Right ventricle myocardium superior (tissue), 1 donor: Measurements from ENCODE around the gene COL25A1. TPM values are rescaled to one million over a fixed set of nuclear protein-coding genes. Genes with fewer than 3 reads are reported as not detected.
A peak's percentile ranks its signal among the peaks of the same experiment; 100 is the strongest.
"Not testable (repeated sequence)": the region's sequence is repeated elsewhere in the genome, so short reads cannot be mapped to it uniquely, and the experiment has no call there.

Experiments used
- ATAC-seq: fragments of 200-7000 bp; cut with Tn5 transposase; one replicate; pipeline ENCODE4 v1.9.1; 2020; ENCODE audit warnings: mild to moderate bottlenecking; ENCODE audit not compliant: poor library complexity
- DNase-seq: peaks from one replicate; pipeline ENCODE4 v3.0.0-alpha.2; 2020
- intact Hi-C: fragments of 100-400 bp; cut with DNase I; formaldehyde crosslinking; loops from one replicate; pipeline ENCODE4 v1.11.2; 2022
- total RNA-seq: library from RNA; stranded (reverse); fragmentation: NEBNext Ultra II Directional; extraction: Animal tissue kit (Norgen Biotek cat#: 25700); gene quantifications from one replicate; pipeline ENCODE4 v1.2.1, GENCODE V29; 2021
- donor health status: DM: no; HTN: yes; CAD: no; lungs with severe emphysema.

COL25A1 gene
- total RNA-seq, 1 donor from 2014 or later, result 0.24 TPM

GRCh38 chr4:109094056-109094455, 208.4 kb downstream of the COL25A1 start:
- ATAC-seq (no peak), DNase-seq (no peak)
- intact Hi-C loops, result no loop called here

- ATAC-seq, result peak; percentile 57
- intact Hi-C loops, result no loop called here
- no peak for DNase-seq
Measured at GRCh38 chr4:109091727-109092409, 210.6 kb downstream of the COL25A1 start.

- intact Hi-C loops, result no loop called here
- DNase-seq (no peak), ATAC-seq (no peak)
Measured at GRCh38 chr4:109083911-109084310, 218.5 kb downstream of the COL25A1 start.

GRCh38 chr4:109079731-109080130, 222.7 kb downstream of the COL25A1 start:
- ATAC-seq, result no peak
- intact Hi-C loops, result no loop called here
- DNase-seq, result no peak

- no peak for DNase-seq
- no peak for ATAC-seq
- intact Hi-C loops, result no loop called here
Measured at GRCh38 chr4:109079201-109079600, 223.3 kb downstream of the COL25A1 start.

- DNase-seq (no peak), ATAC-seq (peak; percentile 39)
- intact Hi-C loops, result no loop called here
Measured at GRCh38 chr4:109078724-109079123, 223.7 kb downstream of the COL25A1 start.

- no peak for ATAC-seq
- intact Hi-C loops, result no loop called here
Measured at GRCh38 chr4:109077505-109077904, 225.0 kb downstream of the COL25A1 start.

GRCh38 chr4:109076709-109077108, 225.7 kb downstream of the COL25A1 start:
- intact Hi-C loops, DNase-seq, ATAC-seq: not testable (repeated sequence)

More at GRCh38 chr4:109077505-109077904, 225.0 kb downstream of the COL25A1 start:
- DNase-seq, result no peak

- no peak for ATAC-seq
- intact Hi-C loops, result no loop called here
- no peak for DNase-seq
Measured at GRCh38 chr4:109075621-109076020, 226.8 kb downstream of the COL25A1 start.

- ATAC-seq, result peak; percentile 88
- intact Hi-C loops, result no loop called here
- DNase-seq, result no peak
Measured at GRCh38 chr4:109072595-109072994, 229.9 kb downstream of the COL25A1 start.

GRCh38 chr4:109070677-109071076, 231.8 kb downstream of the COL25A1 start:
- ATAC-seq, intact Hi-C loops, DNase-seq: not testable (repeated sequence)

GRCh38 chr4:109067508-109068235, 234.8 kb downstream of the COL25A1 start:
- DNase-seq (peak; percentile 56), ATAC-seq (peak; percentile 68)
- intact Hi-C loops, result no loop called here

- no peak for DNase-seq
- intact Hi-C loops, result no loop called here
- no peak for ATAC-seq
Measured at GRCh38 chr4:109065006-109065405, 237.5 kb downstream of the COL25A1 start.

GRCh38 chr4:109053257-109053656, 249.2 kb downstream of the COL25A1 start:
- ATAC-seq (no peak), DNase-seq (no peak)
- intact Hi-C loops, result no loop called here

GRCh38 chr4:109052821-109053220, 249.6 kb downstream of the COL25A1 start:
- intact Hi-C loops, result no loop called here
- no peak for DNase-seq
- no peak for ATAC-seq

GRCh38 chr4:109051054-109051453, 251.4 kb downstream of the COL25A1 start:
- intact Hi-C loops, result no loop called here
- no peak for ATAC-seq
- no peak for DNase-seq

GRCh38 chr4:109049926-109050325, 252.5 kb downstream of the COL25A1 start:
- intact Hi-C loops, result no loop called here
- ATAC-seq, result no peak
- no peak for DNase-seq

GRCh38 chr4:109046471-109047201, 255.8 kb downstream of the COL25A1 start:
- intact Hi-C loops, result no loop called here
- ATAC-seq (peak; percentile 61), DNase-seq (no peak)

- no peak for DNase-seq
- no peak for ATAC-seq
- intact Hi-C loops, result no loop called here
Measured at GRCh38 chr4:109044431-109044830, 258.0 kb downstream of the COL25A1 start.

GRCh38 chr4:109043286-109043685, 259.2 kb downstream of the COL25A1 start:
- intact Hi-C loops, result no loop called here
- DNase-seq (no peak), ATAC-seq (no peak)
